ENCODE measurements around the gene LDB2. TPM values are rescaled to one million over a fixed set of nuclear protein-coding genes. Genes with fewer than 3 reads are reported as not detected.

LDB2 gene
- total and polyA plus RNA-seq, 7 donors: 7.0 to 18.9 (median 10.1) TPM

DNA sequence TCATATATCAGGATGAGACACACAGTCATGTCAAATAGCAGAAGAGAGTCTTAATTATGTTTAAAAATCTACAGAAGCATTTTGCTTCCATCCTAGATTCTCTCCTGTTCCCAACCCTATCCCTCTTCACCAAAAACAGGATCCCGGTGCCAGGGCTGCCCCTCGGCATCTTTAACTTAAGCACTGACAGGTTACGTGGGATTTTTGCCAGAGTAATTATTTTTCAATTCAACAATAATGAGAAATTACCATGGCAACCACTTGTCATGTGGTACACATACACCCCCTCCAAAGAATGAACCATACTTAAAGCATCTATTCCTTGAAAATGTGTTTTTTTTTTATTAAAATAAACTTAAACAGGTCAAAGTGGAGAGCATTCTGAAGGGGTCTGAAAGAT, 130.6 kb downstream of the LDB2 start:
- TF ChIP-seq, protein P1, sequence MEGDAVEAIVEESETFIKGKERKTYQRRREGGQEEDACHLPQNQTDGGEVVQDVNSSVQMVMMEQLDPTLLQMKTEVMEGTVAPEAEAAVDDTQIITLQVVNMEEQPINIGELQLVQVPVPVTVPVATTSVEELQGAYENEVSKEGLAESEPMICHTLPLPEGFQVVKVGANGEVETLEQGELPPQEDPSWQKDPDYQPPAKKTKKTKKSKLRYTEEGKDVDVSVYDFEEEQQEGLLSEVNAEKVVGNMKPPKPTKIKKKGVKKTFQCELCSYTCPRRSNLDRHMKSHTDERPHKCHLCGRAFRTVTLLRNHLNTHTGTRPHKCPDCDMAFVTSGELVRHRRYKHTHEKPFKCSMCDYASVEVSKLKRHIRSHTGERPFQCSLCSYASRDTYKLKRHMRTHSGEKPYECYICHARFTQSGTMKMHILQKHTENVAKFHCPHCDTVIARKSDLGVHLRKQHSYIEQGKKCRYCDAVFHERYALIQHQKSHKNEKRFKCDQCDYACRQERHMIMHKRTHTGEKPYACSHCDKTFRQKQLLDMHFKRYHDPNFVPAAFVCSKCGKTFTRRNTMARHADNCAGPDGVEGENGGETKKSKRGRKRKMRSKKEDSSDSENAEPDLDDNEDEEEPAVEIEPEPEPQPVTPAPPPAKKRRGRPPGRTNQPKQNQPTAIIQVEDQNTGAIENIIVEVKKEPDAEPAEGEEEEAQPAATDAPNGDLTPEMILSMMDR (IDR thresholded peaks at IDR 0.05): no peak
- 86 to 92% (median 88%) methylated on average over 3 of the region's 3 CpGs for WGBS, 3 donors
- ATAC-seq: no peak
- Histone ChIP-seq H3K9me3 (no peaks in the 10 kb centered on the region), H3K36me3 (ENCODE audit: insufficient read depth in 1 of 2, low read depth in 1 of 2) (no peaks in the 10 kb centered on the region), H3K27ac (no peak overlapping the region), H3K4me1 (no peaks in the 10 kb centered on the region), H3K27me3 (ENCODE audit: insufficient read depth in 3 of 3, low read length in 2 of 3) (no peaks in the 10 kb centered on the region), H3K4me3 (no peak overlapping the region)
- DNase-seq: no peak
- intact Hi-C loops (cut with DNase I): no loop called here

DNA sequence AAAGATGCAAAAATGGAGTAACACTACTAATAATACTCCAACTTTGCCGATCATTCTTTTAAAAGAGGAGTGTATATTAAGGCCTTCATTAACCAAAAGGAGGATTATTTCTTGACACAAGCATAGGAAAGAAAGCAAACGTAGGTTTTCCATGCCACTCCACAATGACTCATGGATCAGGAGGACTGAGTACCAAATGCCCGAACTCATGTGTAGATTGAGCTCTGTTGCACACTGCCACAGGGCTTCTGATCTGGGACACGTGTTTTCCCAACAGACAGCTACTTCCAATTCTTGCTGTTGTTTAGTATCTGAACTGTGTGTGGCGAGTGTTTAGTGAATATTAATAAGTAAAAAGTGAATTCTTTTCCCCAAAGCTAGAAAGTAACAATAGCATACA, 131.2 kb downstream of the LDB2 start:
- no peaks in the 10 kb centered on the region for H3K9me3 ChIP-seq
- intact Hi-C loops (cut with DNase I): no loop called here
- TF ChIP-seq, protein P1 (IDR thresholded peaks at IDR 0.05): no peak
- ATAC-seq (no peak), DNase-seq (no peak)
- 82 to 84% (median 83%) methylated on average over 5 of the region's 5 CpGs for WGBS, 3 donors
- H3K36me3 ChIP-seq (ENCODE audit: insufficient read depth in 1 of 2, low read depth in 1 of 2): no peaks in the 10 kb centered on the region
- no peak overlapping the region for H3K27ac ChIP-seq
- no peak overlapping the region for H3K4me3 ChIP-seq
- H3K27me3 ChIP-seq (ENCODE audit: insufficient read depth in 3 of 3, low read length in 2 of 3): no peaks in the 10 kb centered on the region
- no peaks in the 10 kb centered on the region for H3K4me1 ChIP-seq

DNA sequence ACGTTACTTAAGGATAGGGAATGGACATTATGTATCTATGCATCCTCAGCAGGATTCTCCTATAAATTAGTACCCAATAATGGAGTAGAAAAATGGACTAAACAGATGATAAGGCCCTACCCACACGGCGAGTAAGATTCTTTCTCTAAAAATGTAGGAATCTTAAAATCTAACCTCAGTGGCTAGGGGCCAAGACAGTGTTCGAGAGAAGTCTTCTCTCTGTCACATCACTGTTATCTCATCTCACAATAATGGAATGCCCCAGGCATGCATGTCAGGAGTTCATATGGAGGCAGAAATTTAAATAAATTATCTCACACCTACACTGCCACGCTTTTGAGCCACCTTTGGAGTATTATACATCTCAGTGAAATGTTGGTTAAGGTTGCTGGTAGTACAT, 132.9 kb downstream of the LDB2 start:
- ATAC-seq: no peak
- Histone ChIP-seq H3K4me3 (no peak overlapping the region), H3K36me3 (ENCODE audit: insufficient read depth in 1 of 2, low read depth in 1 of 2) (no peaks in the 10 kb centered on the region), H3K4me1 (no peaks in the 10 kb centered on the region), H3K27ac (no peak overlapping the region), H3K9me3 (no peaks in the 10 kb centered on the region), H3K27me3 (ENCODE audit: insufficient read depth in 3 of 3, low read length in 2 of 3) (no peaks in the 10 kb centered on the region)
- DNase-seq: no peak
- intact Hi-C loops (cut with DNase I): no loop called here
- TF ChIP-seq, protein P1 (IDR thresholded peaks at IDR 0.05): no peak
- 89 to 91% (median 90%) methylated on average over 5 of the region's 5 CpGs for WGBS, 3 donors

DNA sequence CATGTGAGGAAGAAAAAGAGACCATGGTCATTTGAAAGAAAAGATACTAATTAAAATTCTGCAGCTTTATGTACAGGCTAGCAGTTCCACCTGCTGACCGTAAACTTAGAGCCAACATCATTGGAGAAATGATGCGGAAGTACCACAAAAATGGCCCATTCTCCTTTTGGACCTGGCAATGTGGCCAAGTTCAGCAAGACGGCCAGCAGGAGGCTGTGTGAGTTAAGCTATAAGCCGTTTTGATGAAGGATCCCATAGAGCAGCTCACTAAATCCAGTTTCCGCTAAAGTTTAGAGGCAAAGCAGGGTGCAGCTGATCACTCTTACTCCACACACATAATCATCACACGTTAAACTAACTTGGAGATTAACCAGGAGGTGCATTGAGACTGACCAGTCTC, 133.8 kb downstream of the LDB2 start:
- TF ChIP-seq, protein P1 (IDR thresholded peaks at IDR 0.05): no peak
- H3K36me3 ChIP-seq (ENCODE audit: insufficient read depth in 1 of 2, low read depth in 1 of 2): no peaks in the 10 kb centered on the region
- intact Hi-C loops (cut with DNase I): no loop called here
- DNase-seq (no peak), ATAC-seq (no peak)
- H3K27ac ChIP-seq: no peak overlapping the region
- H3K4me3 ChIP-seq: no peak overlapping the region
- 64 to 81% (median 72%) methylated on average over 6 of the region's 6 CpGs for WGBS, 3 donors
- no peaks in the 10 kb centered on the region for H3K27me3 ChIP-seq (ENCODE audit: insufficient read depth in 3 of 3, low read length in 2 of 3)
- no peaks in the 10 kb centered on the region for H3K4me1 ChIP-seq
- no peaks in the 10 kb centered on the region for H3K9me3 ChIP-seq

DNA sequence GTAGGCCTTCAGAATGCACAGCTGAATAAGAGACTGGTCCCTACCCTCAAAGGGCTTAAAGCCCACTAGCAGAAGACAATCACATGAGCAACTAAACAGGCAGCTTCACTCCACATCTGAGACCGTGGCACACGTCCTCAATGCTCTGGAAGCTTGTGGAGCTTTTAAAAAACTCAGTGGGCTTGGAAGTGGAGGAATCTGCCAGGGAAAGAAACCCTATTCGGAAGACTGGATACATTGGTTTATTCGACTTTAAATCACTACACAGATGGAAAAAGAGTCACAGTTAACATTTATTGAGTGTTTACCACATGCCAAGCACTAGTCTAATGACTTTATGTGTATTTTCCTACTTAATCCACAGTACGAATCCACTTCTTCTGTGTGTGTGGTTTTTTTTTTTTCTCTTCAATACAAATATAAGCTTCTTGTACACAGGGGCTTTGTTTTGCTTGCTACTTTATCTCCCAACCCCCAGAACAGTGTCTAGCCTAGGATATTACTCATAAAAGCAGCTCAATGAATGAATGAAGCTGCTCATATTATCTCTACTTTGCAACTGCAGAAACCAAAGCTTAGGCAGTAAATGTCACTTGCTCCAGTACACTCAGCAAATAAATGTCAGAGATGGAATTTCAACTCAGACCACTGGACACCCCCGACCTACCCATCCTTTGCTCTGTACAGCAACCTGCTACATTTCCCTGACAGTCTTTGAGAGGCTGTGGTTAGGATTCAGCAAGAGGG, 137.7 kb downstream of the LDB2 start:
- H3K27me3 ChIP-seq (ENCODE audit: insufficient read depth in 3 of 3, low read length in 2 of 3): no peaks in the 10 kb centered on the region
- intact Hi-C loops (cut with DNase I): no loop called here
- WGBS, 3 donors: 75 to 80% (median 76%) methylated on average over 6 of the region's 6 CpGs
- H3K9me3 ChIP-seq: no peaks in the 10 kb centered on the region
- TF ChIP-seq, protein P1 (IDR thresholded peaks at IDR 0.05): no peak
- no peak overlapping the region for H3K4me3 ChIP-seq
- H3K36me3 ChIP-seq (ENCODE audit: insufficient read depth in 1 of 2, low read depth in 1 of 2): no peaks in the 10 kb centered on the region
- H3K4me1 ChIP-seq: no peaks in the 10 kb centered on the region
- DNase-seq (no peak), ATAC-seq (no peak)
- no peak overlapping the region for H3K27ac ChIP-seq

Data from psoas muscle (tissue), 8 donors.